Uterus (tissue), 2 donors: ENCODE measurements around the gene CELSR1.

Source experiments
- CTCF ChIP-seq, 4 experiments: fragments of 200-600 bp in 2 of 4; fragments of 450-650 bp in 2 of 4; sonication (generic) in 2 of 4; IDR thresholded peaks; one replicate each; pipeline ENCODE4 v1.5.1; 2016 to 2019; ENCODE audit warnings: antibody characterized with exemption in 4 of 4, mild to moderate bottlenecking in 2 of 4, moderate library complexity in 1 of 4
- POLR2A ChIP-seq, 2 donors: fragments of 450-650 bp; IDR thresholded peaks; one replicate each; pipeline ENCODE4 v1.6.1; 2016; ENCODE audit warnings: antibody characterized with exemption in 2 of 2, mild to moderate bottlenecking in 1 of 2, moderate library complexity in 1 of 2

- TF ChIP-seq CTCF (IDR thresholded peaks at IDR 0.05) (no peak), POLR2A (IDR thresholded peaks at IDR 0.05) (no peak)
These were observed 126.1 kb downstream of the CELSR1 start for GRCh38 chr22:46411347-46411746.
